NCI-H1048 (cell line): ENCODE measurements around the gene ELL2.

Source experiments
- DNase-seq: peaks from one replicate; lab custom pipeline; 2025; lab: John Stamatoyannopoulos, UW

ELL2 gene

GRCh38 chr5:95956021-95956899 is 5.4 kb downstream of the ELL2 start:
- no peak for DNase-seq

GRCh38 chr5:95954716-95955115 is 6.9 kb downstream of the ELL2 start:
- no peak for DNase-seq

DNA sequence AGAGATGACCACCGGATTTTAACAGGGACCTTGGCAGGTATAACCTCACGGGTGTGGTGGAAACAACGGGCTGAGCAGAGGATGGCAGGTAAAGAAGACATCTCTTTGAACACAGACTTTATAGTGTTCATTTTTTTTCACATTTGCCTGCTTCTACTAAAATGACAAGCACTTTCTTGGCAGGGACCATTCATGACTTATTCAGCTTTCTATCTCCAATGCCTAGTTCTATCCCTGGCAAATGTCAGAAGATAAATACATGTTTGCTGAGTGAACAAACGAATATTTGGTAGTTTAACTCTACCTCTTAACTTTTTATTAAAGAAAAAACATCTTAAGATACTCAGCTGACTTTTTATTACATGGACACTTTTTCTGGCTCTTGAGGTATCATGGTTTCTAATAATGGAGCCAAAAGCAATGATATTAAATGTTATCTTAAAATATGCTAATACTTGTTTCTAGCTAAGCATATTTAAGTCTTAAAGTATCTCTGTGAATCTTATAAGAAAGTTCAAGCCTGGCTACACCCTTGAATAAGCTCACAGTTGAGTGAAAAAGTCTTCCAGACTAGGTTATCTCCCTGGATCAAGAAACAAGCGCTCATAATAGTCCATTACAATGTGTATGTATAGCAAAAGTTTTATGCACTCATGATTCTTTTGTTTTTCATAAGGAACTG is 8.5 kb downstream of the ELL2 start:
- no peak for DNase-seq

DNA sequence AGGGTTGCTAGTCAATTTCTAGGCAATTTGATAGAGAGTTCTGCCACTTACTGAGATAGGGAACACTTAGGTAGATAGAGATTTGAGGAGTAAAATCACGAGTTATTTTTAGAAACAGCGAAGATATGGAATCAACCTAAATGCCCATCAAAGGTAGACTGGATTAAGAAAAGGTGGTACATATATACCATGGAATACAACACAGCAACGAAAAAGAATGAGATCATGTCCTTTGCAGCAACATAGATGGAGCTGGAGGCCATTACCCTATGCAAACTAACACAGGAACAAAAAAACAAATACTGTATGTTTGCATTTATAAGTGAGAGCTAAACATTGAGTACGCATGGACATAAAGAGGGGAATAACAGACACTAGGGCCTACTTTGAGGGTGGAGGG is 9.7 kb downstream of the ELL2 start:
- no peak for DNase-seq

GRCh38 chr5:95949810-95950209 is 11.8 kb downstream of the ELL2 start:
- DNase-seq, result no peak

GRCh38 chr5:95948631-95949030 is 13.0 kb downstream of the ELL2 start:
- no peak for DNase-seq

DNA sequence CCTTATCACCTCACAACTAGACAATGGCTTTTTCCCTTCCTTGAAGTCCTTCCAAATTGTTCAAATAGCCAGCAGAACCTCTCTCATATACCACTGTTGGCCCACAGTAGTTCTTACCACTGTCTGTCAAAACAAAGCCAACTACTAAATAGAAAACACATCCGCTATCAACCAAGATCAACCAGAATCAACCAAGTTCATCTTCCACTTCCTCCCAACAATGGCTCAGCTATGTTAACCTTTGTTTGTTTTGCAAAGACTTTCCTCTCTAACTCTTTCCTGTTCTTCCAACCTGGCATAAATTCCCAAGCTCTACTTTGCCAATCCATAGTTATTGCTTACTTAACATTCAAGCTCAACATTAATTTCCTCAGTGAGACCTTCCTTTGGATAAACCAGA is 15.2 kb downstream of the ELL2 start:
- no peak for DNase-seq

GRCh38 chr5:95942968-95943367 is 18.7 kb downstream of the ELL2 start:
- DNase-seq, result no peak

DNA sequence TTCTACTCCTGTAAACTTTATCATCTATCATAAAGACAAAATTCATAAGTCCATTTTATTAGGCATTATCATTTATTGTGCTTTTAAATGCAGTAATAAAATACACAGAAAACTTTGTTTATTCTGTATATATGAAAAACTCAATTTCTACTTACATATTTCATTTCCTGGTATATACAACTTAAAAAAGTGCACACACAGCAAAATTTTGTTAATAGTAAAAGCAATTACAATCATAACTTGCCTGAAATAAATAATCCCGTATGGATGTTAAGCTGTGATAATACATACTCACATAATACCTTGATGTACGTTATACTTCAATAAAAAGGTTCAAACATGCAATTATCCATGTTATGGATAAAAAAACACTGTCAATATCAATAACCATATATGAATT is 19.2 kb downstream of the ELL2 start:
- no peak for DNase-seq

DNA sequence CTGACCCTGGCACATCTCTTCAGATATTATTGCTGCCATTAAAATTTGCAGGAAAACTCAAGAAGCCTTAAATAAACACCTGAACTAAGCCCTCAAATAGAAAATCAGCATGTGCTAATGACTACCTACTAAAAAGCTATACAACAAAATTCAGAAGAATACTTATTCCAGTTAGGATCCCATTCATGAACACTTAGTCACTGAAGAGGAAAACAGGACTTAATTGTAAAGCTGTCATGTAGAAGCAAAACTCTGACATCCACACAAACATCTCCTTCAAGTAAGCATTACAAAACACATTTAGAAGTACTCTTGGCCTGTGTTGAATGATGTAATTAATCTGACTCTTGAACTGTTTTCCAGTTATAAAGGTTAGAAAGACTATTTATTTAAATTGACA is 19.9 kb downstream of the ELL2 start:
- DNase-seq, result no peak

DNA sequence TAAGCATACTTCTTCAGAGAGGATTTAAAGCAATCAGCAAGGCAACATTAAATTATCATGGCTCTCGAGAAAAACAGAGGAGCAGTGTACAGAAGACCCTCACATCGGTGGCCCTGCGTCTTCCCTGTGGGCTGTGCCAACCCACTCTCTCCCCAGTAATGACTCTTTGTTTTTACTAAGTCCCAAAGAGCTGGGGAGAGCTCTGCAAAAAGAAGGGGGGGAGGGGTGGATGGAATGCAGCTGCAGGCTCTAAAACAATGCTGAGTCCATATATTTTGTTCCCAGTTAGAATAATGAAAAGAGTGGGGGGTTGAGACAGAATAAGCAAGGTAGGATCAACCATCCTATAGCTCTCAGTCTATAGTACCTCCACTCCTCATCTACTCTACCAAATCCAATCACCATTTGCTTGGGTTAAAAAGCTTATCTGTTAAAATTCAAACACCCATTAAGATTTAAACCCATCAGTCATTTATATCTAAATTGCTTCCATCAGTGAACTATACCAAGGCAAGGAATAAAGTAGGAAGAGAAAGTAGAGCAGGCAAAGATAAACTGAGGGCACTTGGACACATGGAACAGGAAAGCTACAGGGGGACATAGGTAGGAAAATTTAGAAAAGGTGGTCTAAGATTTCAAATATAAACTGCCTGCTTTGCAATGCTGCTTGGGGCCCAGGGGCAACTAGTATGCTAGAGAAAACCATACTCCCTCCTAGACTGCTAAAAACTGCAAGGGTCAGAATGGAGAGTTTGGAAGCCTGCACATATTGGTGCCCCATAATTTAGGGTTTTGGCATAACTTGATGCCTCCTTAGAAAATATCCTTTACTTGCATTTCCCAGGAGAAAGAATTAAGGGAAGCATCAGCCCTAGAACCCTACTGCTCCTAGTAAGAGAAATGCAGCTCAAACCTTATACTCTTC is 20.6 kb downstream of the ELL2 start:
- DNase-seq, result no peak

- no peak for DNase-seq
Measured at GRCh38 chr5:95939465-95939864, 22.2 kb downstream of the ELL2 start.

DNA sequence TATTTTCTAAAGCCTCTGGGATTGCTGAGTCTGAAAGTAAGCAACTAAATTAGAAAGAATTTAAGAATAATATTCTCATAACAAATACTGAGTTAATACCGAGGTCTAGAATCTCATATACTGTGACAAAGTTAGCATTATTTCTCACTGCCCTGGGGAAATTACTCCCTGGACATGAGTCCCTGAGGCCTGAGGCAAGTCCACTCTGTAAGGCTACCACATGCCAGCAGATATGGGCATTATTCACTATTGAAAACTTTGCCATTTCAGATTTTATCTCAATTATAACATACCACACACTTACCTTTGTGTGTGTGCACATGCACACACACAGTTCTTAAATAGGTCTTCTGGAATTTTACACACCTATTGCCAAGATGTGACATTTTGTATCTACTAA is 22.9 kb downstream of the ELL2 start:
- DNase-seq, result no peak

GRCh38 chr5:95938347-95938746 is 23.3 kb downstream of the ELL2 start:
- no peak for DNase-seq

GRCh38 chr5:95937607-95938152 is 24.0 kb downstream of the ELL2 start:
- DNase-seq, result no peak

DNA sequence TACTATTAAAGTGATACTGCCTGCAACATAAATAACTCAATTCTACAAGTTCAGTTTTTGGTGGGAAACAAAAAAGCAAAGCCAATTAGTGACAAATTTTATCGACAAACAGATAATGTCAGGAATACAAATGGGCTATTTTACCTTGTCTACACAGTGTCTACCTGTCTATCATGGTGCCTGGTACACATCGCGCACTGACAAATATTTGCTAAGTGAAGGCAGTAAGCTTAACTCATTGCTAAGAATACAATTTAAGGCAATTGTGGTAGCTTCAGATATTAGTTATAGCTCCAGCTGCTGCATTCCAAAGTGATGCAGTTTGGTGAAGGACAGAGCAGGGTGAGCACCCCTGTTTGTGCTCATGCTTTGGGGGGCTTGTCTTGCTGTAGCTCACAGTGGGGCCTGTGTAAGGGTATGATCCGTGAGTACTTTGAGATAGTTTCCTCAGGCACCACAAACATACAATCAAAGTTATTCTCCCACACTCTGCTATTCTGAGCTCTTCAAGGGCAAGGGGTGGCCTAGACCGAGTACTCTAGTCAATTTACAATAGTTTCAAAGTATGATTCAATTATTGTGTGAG is 24.7 kb downstream of the ELL2 start:
- DNase-seq, result no peak

DNA sequence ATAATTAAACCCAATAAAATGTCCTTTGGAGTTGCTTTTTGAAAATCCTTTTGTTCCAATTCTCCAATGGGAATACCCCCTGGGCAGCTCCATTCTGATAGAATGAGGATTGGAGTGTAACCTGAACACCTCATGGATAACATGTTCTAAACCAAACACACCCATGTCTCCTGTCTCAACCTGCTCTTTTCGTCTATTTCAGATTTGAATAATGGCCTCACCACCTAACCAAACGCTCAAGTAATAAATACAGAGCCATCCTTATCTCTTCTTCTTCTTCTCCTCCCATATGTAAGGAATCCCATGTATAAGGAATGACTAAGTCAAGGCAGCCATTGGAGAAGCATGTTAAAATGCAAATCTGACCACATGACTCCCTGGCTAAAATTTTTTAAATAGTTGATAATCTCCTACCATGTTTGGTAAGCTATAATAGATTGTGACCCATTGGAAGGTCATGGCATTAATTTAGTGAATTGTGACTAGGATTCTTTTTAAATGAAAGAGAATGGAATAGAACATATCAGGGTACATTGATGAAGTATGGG is 26.0 kb downstream of the ELL2 start:
- DNase-seq, result no peak

DNA sequence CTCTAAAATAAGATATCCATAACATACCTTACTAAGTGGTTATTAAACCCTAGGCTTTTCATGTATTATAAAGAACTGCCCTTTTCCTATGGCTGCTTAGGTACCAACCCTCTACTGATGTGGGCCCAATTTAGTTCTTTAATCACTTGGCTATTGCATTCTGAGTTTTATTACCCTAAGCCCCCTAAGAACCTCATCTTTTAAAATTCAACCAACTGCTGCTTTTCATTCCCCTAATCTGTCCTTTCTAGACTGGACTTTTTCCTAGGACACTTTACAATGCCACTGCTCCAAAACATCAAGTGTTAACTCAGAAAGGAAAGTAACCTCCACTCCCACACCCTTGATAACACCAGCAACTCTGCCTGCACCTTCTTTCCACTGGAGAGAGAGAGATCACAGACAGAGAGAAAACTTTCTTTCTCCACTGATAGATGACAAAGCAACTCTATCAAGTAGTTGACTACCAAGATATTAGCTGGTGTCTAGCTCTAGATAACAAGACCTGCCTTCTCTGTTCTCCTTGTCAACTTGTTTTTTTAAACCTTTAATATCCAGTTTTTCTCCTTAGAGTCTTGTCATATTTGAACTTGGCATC is 27.3 kb downstream of the ELL2 start:
- no peak for DNase-seq

DNA sequence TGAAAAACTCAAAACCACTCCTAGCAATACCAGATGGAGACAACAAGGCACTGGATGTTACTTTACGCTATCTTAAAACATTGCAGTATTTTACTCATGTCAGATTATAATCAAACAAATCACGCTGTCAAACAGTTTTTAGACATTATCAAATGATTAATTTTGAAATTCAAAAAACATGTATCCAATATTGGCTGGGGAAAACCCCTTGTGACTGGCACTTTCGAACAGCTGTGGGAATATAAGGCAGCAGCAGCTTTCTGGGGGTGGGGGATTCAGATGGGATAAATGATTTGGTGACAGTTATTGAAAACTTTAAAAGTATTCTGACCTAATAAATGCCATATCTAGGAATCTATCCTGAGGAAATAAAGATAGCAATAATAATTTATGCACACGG is 28.7 kb downstream of the ELL2 start:
- DNase-seq, result no peak

DNA sequence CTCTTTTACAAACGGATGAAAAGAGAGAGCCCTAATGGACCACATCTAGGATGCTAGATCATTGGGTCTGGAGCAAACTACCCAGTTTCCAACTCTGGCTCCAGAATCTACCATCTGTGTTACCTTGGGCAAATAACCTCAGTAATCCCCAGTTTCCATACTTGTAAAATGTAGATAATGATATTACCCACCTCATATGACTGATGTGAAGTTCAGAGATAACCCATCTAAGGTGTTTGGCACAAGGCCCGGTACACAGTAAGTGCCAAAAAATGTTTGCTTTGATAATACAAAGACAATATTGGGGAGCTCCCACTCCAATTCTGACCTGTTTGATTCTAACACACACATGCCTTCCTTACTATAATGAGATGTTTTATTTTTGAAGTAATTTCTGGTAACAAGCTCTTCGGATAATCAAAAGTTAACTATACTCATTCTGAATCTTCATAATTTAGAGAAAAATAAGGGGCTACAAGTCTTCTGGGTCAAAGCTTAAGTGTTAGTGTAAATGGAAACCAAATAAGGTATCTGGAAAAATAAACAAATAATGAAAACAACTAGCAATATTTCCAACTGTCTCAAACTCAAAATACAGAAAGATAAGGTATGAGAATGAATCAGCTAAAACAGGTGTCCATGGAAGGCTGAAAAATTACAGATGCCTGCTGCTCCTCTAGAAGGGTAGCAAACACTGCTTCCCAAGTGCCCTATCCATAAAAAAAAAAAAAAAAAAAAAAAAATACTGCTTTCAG is 30.4 kb downstream of the ELL2 start:
- no peak for DNase-seq
